Raji (cell line): ENCODE results near the gene NDST3.

ENCODE experiments used
- POLR2A ChIP-seq: IDR thresholded peaks from 2 replicates; pipeline ENCODE4 v1.6.1; 2011; ENCODE audit warnings: low read depth, low read length, control low read depth; ENCODE audit not compliant: insufficient read depth

The NDST3 gene

DNA sequence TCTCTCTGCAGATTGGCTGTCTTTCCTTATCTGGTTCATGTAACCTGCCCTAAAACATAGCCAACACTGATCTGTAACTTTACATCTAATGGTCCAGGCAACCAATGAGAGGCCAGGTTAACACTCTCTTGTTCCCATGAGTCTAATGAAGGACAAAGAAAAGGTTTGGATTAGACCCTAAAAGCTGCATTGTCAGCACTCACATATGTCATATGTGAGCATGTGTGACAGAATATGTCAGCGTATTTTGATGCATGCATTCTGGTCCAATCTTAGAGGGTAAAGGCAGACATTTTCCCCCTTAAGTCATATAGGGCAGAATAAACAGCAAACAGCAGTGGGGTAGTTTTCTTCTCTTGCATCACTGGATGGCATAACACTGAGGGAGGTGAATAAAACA lies 3.7 kb downstream of the NDST3 start:
- TF ChIP-seq POLR2A = no peak

DNA sequence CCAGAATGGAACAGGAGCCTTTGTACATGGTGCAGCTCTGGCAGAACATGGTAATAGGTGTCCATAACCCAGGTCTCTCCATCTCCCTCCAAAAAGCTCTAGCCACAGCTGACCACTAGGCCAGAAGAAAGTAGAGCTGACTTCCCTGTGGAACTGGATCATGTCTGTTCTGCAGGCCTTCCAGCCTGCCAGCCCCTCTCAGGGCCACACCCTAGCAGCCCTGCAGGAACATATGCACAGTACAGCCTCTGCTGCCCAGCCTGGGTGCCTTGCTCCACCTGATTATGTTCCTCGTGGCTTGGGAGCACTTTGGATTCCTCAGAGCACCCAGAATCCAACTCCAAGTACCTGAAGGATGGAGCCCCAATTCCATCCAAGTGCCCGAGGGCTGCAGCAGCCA lies 12.0 kb downstream of the NDST3 start:
- TF ChIP-seq POLR2A = no peak

DNA sequence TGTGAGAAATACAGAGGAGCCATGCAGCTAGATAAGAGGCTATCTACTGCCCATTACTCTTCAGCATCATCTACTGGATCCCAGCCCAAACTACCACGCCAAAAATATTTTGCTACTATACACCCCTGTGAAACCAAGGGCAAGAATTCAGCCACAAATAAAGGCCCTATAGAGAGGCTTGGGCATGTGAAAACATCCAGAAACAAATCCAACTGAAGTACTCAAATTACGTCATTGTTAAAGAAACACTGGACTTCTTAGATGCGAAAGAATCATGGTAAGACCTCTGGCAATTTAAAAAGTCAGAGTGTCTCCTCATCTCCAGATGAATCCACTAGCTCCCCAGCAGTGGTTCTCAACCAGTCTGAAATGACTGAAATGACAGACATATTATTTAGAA lies 12.8 kb downstream of the NDST3 start:
- no peak for TF ChIP-seq POLR2A

DNA sequence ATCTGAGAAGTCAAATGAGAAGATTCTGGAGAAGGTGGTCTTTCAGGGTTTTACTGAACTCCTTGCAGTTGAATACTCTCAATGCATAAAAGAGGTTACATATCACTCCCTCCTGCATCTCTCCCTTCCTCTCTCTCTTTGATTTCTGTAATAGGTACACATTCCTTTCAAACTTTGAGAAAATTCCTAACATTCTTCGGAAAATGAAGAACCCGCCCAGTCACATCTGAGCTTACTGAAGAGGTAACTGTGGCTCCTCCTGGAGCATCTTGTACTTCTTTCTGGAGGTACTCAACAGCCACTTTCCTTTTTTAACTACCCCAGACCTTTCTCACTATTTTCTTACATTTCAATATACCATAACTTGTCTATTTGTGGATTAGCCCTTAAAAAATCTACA lies 24.7 kb downstream of the NDST3 start:
- no peak for TF ChIP-seq POLR2A

DNA sequence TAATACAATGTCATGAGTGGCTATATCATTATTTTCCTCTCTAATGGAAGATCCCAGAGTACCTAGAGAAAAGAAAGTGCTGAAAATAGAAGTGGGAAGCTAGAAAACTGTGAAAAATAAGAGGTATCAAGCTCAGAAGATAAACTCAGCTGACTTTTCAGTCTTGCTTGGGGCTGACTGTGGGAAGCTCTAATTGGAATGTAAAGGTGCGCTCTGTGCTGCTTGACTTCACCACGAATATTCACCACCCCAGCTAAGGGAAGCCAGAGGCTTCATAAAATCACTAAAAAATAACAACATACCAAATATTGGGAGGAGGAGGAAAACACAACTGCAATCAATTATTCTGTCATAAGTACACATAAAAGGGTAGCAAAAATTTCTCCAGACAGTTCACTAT lies 25.1 kb downstream of the NDST3 start:
- TF ChIP-seq POLR2A = no peak

DNA sequence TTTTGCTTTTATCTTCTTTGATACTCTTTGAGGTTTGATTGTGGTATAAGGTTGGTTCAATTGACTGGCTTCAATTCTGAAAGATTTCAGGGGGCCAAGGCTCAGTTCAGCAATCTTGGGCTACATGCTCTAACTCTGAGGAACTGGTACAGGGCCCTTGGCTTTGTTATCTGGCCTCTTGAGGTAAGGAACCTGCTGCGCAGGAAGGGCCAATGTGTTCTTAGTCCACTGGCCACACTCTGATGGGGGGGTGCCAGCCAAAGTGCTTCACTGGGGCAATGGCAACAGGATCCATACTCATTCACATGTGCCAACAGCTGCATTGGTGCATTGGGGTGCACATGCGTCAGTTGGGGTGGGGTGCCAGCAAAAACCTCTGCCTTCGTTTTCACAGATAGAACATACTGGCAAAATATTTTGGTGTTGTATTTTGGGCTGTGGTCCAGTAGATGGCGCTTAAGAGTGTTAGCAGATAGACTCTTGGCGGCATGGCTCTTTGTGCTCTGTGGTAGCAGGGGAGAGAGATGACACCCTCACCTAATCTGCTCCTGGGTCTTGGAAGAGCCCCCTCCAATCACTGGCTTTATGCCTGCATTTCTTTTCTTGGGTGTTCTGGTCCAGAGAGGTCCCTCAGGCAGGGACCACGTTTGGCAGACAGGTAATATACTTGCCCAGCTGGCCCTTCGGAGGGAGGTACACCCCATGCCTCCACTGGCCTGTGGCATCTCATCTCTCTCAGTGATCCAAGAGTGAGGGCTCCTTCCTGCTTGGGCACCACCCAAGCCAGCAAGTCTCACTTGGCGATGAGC lies 42.9 kb downstream of the NDST3 start:
- no peak for TF ChIP-seq POLR2A

DNA sequence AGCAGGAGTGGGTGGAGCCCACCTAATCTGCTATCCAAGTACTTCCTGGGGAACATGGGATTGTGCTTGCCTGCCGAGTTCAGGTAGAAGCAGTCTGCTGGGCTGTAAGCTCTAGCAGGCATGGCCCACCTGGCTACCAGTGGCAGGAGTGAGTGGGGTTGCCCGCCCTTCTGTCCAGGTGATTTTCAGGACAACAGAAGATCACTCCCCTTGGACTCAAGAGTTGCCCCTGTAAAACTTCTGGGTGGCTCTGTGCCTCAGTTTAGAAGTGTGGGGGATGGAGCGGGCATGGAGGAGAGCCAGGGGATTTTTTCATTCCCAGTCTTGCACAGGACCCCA lies 43.5 kb downstream of the NDST3 start:
- TF ChIP-seq POLR2A = no peak

DNA sequence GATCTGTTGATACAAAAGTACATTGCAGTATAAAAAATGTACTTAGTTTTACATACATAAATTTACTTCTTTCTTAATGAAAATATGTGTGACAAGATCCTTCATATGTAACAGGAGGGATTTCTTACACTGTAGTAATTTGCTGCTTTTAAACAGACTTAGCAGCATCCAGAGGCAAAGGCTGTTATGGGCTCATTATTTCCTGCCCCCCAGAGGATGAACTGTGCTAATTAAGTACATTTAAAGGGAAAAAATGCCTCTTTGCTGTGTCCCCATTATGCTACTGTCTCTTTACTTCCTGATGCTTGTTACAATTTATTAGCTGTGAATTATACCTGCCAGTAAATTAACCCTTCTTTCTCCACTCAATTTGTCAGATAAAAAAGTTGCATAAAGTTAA lies 47.1 kb downstream of the NDST3 start:
- TF ChIP-seq POLR2A = no peak

DNA sequence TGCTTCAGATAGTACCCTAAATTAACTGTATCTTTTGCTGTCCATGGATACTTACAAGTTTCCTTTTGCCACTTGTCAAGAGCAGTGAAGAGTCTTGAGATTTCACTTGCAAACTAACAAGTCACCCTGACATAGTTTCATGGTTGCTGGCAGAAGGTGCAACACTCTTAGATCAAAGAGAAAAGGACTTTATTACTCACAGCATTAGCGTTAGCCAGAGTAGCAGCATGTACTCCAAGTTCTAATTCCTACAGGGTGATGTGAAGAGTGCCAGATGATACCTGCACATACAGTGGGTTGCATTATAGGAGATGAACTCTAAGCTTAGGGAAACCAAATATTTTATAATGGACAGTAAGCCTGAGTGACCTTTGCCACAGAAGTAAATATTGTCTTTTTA lies 47.9 kb downstream of the NDST3 start:
- TF ChIP-seq POLR2A = no peak

DNA sequence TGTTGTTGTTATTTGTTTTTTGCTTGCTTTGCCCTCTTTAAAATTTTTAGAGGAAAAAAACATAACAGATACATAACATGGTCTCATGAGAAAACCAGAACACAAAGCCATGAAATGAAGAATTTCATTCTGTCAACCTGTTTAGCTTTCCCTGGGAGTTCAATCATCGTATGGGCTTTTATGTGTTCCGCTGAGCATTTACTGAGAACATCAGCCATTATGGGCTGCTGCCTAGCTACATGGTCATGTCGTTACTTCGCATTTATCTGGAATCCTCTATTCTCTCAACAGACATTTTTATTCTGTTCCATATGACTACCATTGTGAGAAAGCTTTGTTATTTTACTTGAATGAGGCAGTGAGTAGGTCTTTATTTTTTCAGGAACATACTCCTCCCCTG lies 51.4 kb downstream of the NDST3 start:
- no peak for TF ChIP-seq POLR2A

DNA sequence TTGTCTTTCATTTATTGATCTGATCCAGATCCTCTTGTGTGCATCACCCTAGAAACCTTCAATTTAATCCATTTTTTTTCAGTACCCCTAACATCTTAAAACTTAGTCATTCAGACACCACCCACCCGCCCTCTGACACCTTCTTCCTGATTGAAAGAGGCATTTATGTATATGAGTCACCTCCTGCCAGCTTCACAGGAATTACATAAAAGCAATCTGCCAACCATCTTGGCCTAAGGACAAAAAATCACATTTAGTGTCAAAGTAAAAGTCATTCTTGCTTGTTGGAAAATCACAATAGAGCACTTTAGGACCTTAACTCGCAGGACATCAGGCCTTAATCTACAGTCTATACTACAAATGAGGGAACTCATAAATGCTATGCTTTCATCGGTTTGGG lies 52.1 kb downstream of the NDST3 start:
- TF ChIP-seq POLR2A = no peak

DNA sequence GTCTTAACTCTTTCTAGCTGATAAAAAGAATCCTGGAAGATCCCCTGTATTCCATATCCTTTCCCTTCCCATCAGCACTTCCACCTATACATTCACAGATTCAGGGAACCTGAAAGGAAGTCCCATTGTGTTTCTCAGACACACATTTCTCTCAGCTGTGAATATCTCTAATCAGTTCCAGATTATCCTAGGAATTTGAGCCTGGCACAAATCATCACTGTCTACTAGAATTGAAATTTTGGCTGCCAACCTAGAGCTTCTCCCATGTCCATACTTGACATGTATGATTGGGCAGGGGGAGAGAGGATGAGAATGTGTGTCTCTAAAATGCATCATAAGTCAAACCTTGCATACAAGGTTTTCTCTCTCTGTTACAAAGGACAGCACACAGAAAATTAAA lies 53.1 kb downstream of the NDST3 start:
- TF ChIP-seq POLR2A = no peak

DNA sequence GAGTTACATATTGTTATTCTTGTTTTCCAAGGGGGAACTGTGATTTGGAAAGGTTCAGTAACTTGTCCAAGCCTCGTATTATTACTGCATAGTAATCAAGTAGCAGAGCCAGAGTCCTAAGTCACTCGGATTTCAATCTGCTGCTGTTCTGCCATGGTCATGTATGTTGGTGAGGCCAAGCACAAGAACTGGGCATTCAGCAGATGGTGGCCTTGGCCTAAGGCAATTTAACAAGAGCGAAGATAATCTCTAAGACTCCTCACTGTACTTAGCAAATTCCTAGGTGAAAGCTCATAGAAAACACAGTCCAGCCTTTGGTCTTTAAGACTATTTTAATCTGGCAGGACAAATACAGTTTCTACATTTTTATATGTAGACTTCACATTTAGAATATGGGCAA lies 64.8 kb downstream of the NDST3 start:
- no peak for TF ChIP-seq POLR2A

DNA sequence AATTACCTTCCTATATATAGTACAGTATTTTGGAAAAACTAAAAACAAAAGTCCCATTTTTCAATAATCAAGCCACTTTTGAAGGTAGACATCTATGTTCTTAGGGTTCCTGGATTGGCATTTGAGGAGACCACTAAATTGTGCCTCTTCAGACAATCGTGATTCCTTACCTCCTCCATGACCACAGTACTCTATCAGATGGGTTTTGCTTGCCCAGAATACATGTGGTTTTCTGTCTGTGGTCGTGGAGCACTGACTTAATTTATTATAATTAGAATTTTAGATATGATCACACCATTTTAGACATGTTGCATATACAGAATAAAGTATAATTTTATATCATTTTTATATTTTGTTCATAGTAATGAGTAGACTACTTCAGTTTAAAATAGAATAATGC lies 67.9 kb downstream of the NDST3 start:
- no peak for TF ChIP-seq POLR2A

DNA sequence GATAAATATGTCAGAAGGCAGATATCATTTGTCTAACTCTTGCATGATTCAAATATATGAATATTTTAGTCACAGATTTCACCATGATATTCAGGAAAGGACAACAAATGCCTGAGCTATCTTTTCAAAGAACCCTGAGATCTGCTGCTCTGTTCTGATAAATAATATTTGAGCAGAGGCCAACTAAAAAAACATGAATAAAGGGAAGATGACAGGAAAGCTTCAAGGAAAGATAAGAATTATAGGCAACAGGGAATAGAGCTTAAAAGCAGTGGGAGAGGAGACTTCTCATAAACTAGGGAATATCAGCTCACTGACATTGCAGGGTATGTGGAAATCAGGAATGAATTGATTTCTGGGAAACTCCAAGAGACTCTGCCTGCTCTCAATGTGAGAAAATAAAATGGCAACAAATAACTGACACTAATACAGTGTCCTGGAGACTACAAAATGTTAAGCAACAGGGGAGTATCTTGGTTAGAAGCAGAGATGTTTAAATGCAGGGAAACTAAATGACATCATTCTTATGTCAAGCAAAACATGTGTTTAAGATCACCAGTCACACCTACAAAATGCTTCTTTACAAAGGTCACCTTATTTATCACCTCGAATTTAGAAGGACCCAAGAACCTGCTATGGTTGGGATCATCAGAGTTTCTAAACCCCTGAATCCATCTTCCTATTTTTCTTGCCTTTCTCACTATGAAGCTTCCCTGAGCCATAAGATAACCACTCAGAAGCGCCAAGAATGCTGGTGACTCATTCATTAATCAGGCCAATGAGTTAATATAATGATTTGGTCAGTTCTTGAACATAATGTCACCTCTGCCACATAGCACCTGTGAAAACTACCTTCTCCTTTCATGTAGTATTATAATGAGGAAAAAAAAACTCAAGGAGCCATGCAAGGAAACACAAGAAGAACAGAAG lies 78.1 kb downstream of the NDST3 start:
- no peak for TF ChIP-seq POLR2A

DNA sequence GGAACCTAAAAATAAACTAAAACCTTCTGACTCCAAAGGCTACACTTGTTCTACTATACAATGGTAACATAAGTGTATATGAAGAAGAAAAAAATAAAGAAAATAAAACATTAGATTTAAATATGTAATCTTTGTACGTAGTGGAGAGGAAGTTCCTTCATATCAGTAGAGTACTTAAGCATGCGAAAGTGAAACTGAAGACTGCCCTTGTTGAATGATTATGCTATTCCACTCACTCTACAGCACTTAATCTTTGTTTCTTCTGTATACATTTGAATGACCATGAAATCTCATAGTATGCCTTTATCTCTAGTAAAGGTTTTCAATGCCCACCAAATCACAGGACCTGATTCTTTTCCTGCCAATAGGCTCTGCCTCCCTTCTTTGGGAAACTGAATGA lies 78.9 kb downstream of the NDST3 start:
- TF ChIP-seq POLR2A = no peak
